ENCODE measurements around the gene SH2D5. TPM values are rescaled to one million over a fixed set of nuclear protein-coding genes. Genes with fewer than 3 reads are reported as not detected.

SH2D5 gene
- total and polyA plus RNA-seq, 2 donors (not counting 3 experiments of a cell fraction or from before 2014, with no cell fraction given) = 0.23 to 1.0 TPM

GRCh38 chr1:20704390-20705202, 27.9 kb downstream of the SH2D5 start:
- H3K27me3 ChIP-seq (ENCODE audit: control insufficient read depth in 2 of 2, insufficient read depth in 2 of 2, low read length in 2 of 2) = no peaks in the 10 kb centered on the region
- H3K9me3 ChIP-seq (replicated peaks; ENCODE audit: control insufficient read depth, insufficient read depth, low read length) = no peaks in the 10 kb centered on the region
- no peaks in the 10 kb centered on the region for H3K4me1 ChIP-seq (ENCODE audit: control insufficient read depth, extremely low read depth, insufficient read depth, low read length)
- H3K9me1 ChIP-seq (replicated peaks; ENCODE audit: control insufficient read depth, extremely low read depth, insufficient read depth, low read length) = no peaks in the 10 kb centered on the region
- DNase-seq (ENCODE audit: low read depth, low spot score) (no peak), FAIRE-seq (no peak)
- H2AFZ ChIP-seq (ENCODE audit: low read depth, low read length) = no peak overlapping the region
- H3K27ac ChIP-seq (ENCODE audit: insufficient read depth, low read depth, low read length) = no peak overlapping the region
- ChIA-PET POLR2A (no interaction called here), CTCF (interaction anchor here (1.0 to 1.2 kb wide), 2 partner anchors 77 to 490 kb away, joined by 3 to 4 read pairs; no protein-coding TSS in a partner anchor)
- no peaks in the 10 kb centered on the region for H4K20me1 ChIP-seq (replicated peaks; ENCODE audit: control insufficient read depth, extremely low read depth, insufficient read depth, low read length)
- no peaks in the 10 kb centered on the region for H3K36me3 ChIP-seq (ENCODE audit: control insufficient read depth in 2 of 2, extremely low read depth in 1 of 2, insufficient read depth in 2 of 2, low read length in 2 of 2)
- BruUV-seq (replicated peaks) = no TSS peak
- H3K4me3 ChIP-seq (replicated peaks in 1 of 3; ENCODE audit: insufficient read depth in 1 of 3, low read depth in 1 of 3, low read length in 3 of 3) = no peak overlapping the region
- H3K79me2 ChIP-seq (ENCODE audit: control insufficient read depth, insufficient read depth, low read length) = no peaks in the 10 kb centered on the region
- no peak overlapping the region for H3K4me2 ChIP-seq (ENCODE audit: insufficient read depth, low read length)
- TF ChIP-seq JUN (IDR thresholded peaks at IDR 0.05; ENCODE audit: borderline replicate concordance, insufficient read depth, insufficient read length, low read depth) (no peak), GATA2 (IDR thresholded peaks at IDR 0.05; ENCODE audit: insufficient read depth, insufficient read length, low read depth, low read length) (no peak), CTCF (IDR thresholded peaks at IDR 0.05; ENCODE audit: extremely low read depth in 1 of 2, insufficient read depth in 1 of 2, low read depth in 1 of 2, low read length in 2 of 2) (no peak)
- dilution Hi-C loops (cut with MboI; ENCODE audit: extremely low pct_ligation_motif_present, low sequenced_read_pairs) (no loop called here), intact Hi-C loops (cut with micrococcal nuclease) (no loop called here)
- H3K9ac ChIP-seq (replicated peaks; ENCODE audit: extremely low read depth, insufficient read depth, low read length) = no peak overlapping the region

Measured in endothelial cell of umbilical vein (primary cell).